Rectal smooth muscle tissue (tissue), 1 donor: ENCODE data around the gene IL22RA2.

Source experiments
- H3K27ac ChIP-seq: one replicate; pipeline ENCODE4 v1.7.0; 2013; ENCODE audit warnings: low read depth, low read length, inconsistent platforms
- H3K27me3 ChIP-seq: one replicate; pipeline ENCODE4 v1.7.0; 2013; ENCODE audit warnings: low read length; ENCODE audit not compliant: control insufficient read depth, insufficient read depth
- H3K36me3 ChIP-seq: one replicate; pipeline ENCODE4 v1.7.0; 2013; ENCODE audit warnings: low read length; ENCODE audit not compliant: control insufficient read depth, insufficient read depth
- H3K4me1 ChIP-seq: one replicate; pipeline ENCODE4 v1.7.0; 2013; ENCODE audit warnings: low read length; ENCODE audit not compliant: control insufficient read depth, insufficient read depth
- H3K4me3 ChIP-seq: one replicate; pipeline ENCODE4 v1.7.0; 2013; ENCODE audit warnings: low read length
- H3K9ac ChIP-seq: one replicate; pipeline ENCODE4 v1.7.0; 2013; ENCODE audit warnings: low read length

Gene IL22RA2

GRCh38 chr6:137191670-137192069 is 18.2 kb upstream of the IL22RA2 start:
- no peak overlapping the region for H3K27ac ChIP-seq
- no peak overlapping the region for H3K4me3 ChIP-seq
- no peaks in the 10 kb centered on the region for H3K4me1 ChIP-seq
- H3K9ac ChIP-seq: no peak overlapping the region
- no peaks in the 10 kb centered on the region for H3K36me3 ChIP-seq
- H3K27me3 ChIP-seq: no peaks in the 10 kb centered on the region

- no peak overlapping the region for H3K27ac ChIP-seq
- H3K27me3 ChIP-seq: no peaks in the 10 kb centered on the region
- H3K4me1 ChIP-seq: no peaks in the 10 kb centered on the region
- H3K36me3 ChIP-seq: no peaks in the 10 kb centered on the region
- H3K4me3 ChIP-seq: no peak overlapping the region
- H3K9ac ChIP-seq: no peak overlapping the region
Measured at GRCh38 chr6:137191236-137191635, 17.8 kb upstream of the IL22RA2 start.

GRCh38 chr6:137190583-137191094 is 17.2 kb upstream of the IL22RA2 start:
- no peak overlapping the region for H3K9ac ChIP-seq
- no peak overlapping the region for H3K4me3 ChIP-seq
- no peaks in the 10 kb centered on the region for H3K27me3 ChIP-seq
- H3K4me1 ChIP-seq: no peaks in the 10 kb centered on the region
- no peaks in the 10 kb centered on the region for H3K36me3 ChIP-seq
- H3K27ac ChIP-seq: no peak overlapping the region

- H3K9ac ChIP-seq: no peak overlapping the region
- H3K36me3 ChIP-seq: no peaks in the 10 kb centered on the region
- no peak overlapping the region for H3K4me3 ChIP-seq
- no peaks in the 10 kb centered on the region for H3K4me1 ChIP-seq
- H3K27me3 ChIP-seq: no peaks in the 10 kb centered on the region
- no peak overlapping the region for H3K27ac ChIP-seq
Measured at GRCh38 chr6:137188855-137189254, 15.4 kb upstream of the IL22RA2 start.

- H3K27me3 ChIP-seq: no peaks in the 10 kb centered on the region
- H3K4me1 ChIP-seq: no peaks in the 10 kb centered on the region
- H3K27ac ChIP-seq: no peak overlapping the region
- no peak overlapping the region for H3K4me3 ChIP-seq
- no peak overlapping the region for H3K9ac ChIP-seq
- H3K36me3 ChIP-seq: no peaks in the 10 kb centered on the region
Measured at GRCh38 chr6:137185290-137185689, 11.8 kb upstream of the IL22RA2 start.

GRCh38 chr6:137182654-137183073 is 9.2 kb upstream of the IL22RA2 start:
- Histone ChIP-seq H3K4me1 (no peaks in the 10 kb centered on the region), H3K9ac (no peak overlapping the region), H3K27me3 (no peaks in the 10 kb centered on the region), H3K27ac (no peak overlapping the region), H3K36me3 (no peaks in the 10 kb centered on the region), H3K4me3 (no peak overlapping the region)

GRCh38 chr6:137181891-137182653 is 8.6 kb upstream of the IL22RA2 start:
- H3K4me1 ChIP-seq: no peaks in the 10 kb centered on the region

GRCh38 chr6:137177611-137178010 is 4.2 kb upstream of the IL22RA2 start:
- Histone ChIP-seq H3K4me1 (no peaks in the 10 kb centered on the region), H3K4me3 (no peak overlapping the region), H3K27ac (no peak overlapping the region), H3K36me3 (no peaks in the 10 kb centered on the region), H3K27me3 (no peaks in the 10 kb centered on the region), H3K9ac (no peak overlapping the region)

More at GRCh38 chr6:137181891-137182653, 8.6 kb upstream of the IL22RA2 start:
- no peak overlapping the region for H3K9ac ChIP-seq
- no peak overlapping the region for H3K4me3 ChIP-seq
- no peaks in the 10 kb centered on the region for H3K36me3 ChIP-seq
- H3K27me3 ChIP-seq: no peaks in the 10 kb centered on the region
- no peak overlapping the region for H3K27ac ChIP-seq

GRCh38 chr6:137176729-137177128 is 3.3 kb upstream of the IL22RA2 start:
- no peaks in the 10 kb centered on the region for H3K4me1 ChIP-seq
- H3K27me3 ChIP-seq: no peaks in the 10 kb centered on the region
- H3K36me3 ChIP-seq: no peaks in the 10 kb centered on the region
- no peak overlapping the region for H3K9ac ChIP-seq
- no peak overlapping the region for H3K27ac ChIP-seq
- no peak overlapping the region for H3K4me3 ChIP-seq

- Histone ChIP-seq H3K4me1 (no peaks in the 10 kb centered on the region), H3K27me3 (no peaks in the 10 kb centered on the region), H3K4me3 (no peak overlapping the region), H3K36me3 (no peaks in the 10 kb centered on the region), H3K27ac (no peak overlapping the region), H3K9ac (no peak overlapping the region)
Measured at GRCh38 chr6:137175868-137176245, 2.4 kb upstream of the IL22RA2 start.

GRCh38 chr6:137175157-137175867 is 1.9 kb upstream of the IL22RA2 start:
- Histone ChIP-seq H3K4me3 (no peak overlapping the region), H3K36me3 (no peaks in the 10 kb centered on the region), H3K9ac (no peak overlapping the region), H3K4me1 (no peaks in the 10 kb centered on the region), H3K27ac (no peak overlapping the region), H3K27me3 (no peaks in the 10 kb centered on the region)

GRCh38 chr6:137172734-137173431 is 561 bp downstream of the IL22RA2 start:
- Histone ChIP-seq H3K9ac (no peak overlapping the region), H3K4me1 (no peaks in the 10 kb centered on the region), H3K4me3 (no peak overlapping the region), H3K27ac (no peak overlapping the region), H3K27me3 (no peaks in the 10 kb centered on the region), H3K36me3 (no peaks in the 10 kb centered on the region)
